HL-60 (cell line): ENCODE measurements around the gene CHST9.

Experiments
- DNase-seq, 2 experiments: peaks; one replicate each; pipeline ENCODE4 v3.0.0-alpha.2; 2010 to 2020; ENCODE audit warnings: low read depth in 1 of 2, low spot score in 1 of 2
- H3K27ac ChIP-seq: fragments of 250-450 bp; sonication (Bioruptor Pico); replicated peaks from 2 replicates; pipeline ENCODE4 v1.5.1; 2020; ENCODE audit warnings: mild to moderate bottlenecking, moderate library complexity
- H3K27me3 ChIP-seq: fragments of 250-450 bp; sonication (Bioruptor Pico); 2 replicates; pipeline ENCODE4 v1.5.1; 2021; ENCODE audit warnings: mild to moderate bottlenecking, moderate library complexity; ENCODE audit not compliant: insufficient read depth, poor library complexity, severe bottlenecking
- H3K4me3 ChIP-seq: replicated peaks from 2 replicates; pipeline ENCODE4 v1.5.1; 2011; ENCODE audit warnings: mild to moderate bottlenecking, control low read depth, low read length; ENCODE audit not compliant: insufficient read depth
- GABPA ChIP-seq: IDR thresholded peaks from 2 replicates; pipeline ENCODE4 v1.6.1; 2012; ENCODE audit warnings: low read depth
- POLR2AphosphoS5 ChIP-seq: IDR thresholded peaks from 2 replicates; pipeline ENCODE4 v1.6.1; 2012; ENCODE audit warnings: low read depth
- SPI1 ChIP-seq: IDR thresholded peaks from 2 replicates; pipeline ENCODE4 v1.6.1; 2012; ENCODE audit warnings: low read depth, mild to moderate bottlenecking, borderline replicate concordance
- TF ChIP-seq, protein P1 (sequence below): IDR thresholded peaks from one replicate; pipeline ENCODE4 v1.5.1; 2011; ENCODE audit warnings: low read length, control low read depth, inconsistent platforms; ENCODE audit not compliant: insufficient read depth
- TF ChIP-seq, protein P2 (sequence below): IDR thresholded peaks from 2 replicates; pipeline ENCODE4 v1.6.1; 2012; ENCODE audit warnings: low read depth; ENCODE audit not compliant: insufficient replicate concordance

CHST9 gene

DNA sequence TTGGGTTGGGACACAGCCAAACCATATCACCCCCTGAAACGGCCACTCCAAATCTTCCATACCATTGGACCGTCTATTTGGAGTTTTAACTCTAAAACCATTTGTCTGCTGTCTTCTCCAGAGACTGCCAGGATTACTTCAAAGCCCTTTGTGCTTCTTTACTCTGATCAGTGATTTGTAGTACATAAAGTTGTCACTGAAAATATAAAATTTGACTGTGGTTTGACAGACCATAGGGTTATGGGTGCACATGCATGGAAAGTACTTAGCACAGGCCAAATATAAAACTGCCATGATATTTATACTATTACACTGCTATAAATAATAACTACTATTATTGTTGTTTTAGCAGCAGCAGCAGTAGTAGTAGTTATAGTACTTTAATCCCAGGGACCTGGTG is 265.9 kb downstream of the CHST9 start:
- H3K27ac ChIP-seq, result no peak overlapping the region
- DNase-seq, result no peak
- H3K27me3 ChIP-seq, result peaks cover 8% of the 10 kb centered on the region
- no peak overlapping the region for H3K4me3 ChIP-seq
- no peak for TF ChIP-seq POLR2AphosphoS5
- TF ChIP-seq, protein P1, sequence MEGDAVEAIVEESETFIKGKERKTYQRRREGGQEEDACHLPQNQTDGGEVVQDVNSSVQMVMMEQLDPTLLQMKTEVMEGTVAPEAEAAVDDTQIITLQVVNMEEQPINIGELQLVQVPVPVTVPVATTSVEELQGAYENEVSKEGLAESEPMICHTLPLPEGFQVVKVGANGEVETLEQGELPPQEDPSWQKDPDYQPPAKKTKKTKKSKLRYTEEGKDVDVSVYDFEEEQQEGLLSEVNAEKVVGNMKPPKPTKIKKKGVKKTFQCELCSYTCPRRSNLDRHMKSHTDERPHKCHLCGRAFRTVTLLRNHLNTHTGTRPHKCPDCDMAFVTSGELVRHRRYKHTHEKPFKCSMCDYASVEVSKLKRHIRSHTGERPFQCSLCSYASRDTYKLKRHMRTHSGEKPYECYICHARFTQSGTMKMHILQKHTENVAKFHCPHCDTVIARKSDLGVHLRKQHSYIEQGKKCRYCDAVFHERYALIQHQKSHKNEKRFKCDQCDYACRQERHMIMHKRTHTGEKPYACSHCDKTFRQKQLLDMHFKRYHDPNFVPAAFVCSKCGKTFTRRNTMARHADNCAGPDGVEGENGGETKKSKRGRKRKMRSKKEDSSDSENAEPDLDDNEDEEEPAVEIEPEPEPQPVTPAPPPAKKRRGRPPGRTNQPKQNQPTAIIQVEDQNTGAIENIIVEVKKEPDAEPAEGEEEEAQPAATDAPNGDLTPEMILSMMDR, result no peak
- no peak for TF ChIP-seq SPI1
- TF ChIP-seq GABPA, result no peak
- TF ChIP-seq, protein P2, sequence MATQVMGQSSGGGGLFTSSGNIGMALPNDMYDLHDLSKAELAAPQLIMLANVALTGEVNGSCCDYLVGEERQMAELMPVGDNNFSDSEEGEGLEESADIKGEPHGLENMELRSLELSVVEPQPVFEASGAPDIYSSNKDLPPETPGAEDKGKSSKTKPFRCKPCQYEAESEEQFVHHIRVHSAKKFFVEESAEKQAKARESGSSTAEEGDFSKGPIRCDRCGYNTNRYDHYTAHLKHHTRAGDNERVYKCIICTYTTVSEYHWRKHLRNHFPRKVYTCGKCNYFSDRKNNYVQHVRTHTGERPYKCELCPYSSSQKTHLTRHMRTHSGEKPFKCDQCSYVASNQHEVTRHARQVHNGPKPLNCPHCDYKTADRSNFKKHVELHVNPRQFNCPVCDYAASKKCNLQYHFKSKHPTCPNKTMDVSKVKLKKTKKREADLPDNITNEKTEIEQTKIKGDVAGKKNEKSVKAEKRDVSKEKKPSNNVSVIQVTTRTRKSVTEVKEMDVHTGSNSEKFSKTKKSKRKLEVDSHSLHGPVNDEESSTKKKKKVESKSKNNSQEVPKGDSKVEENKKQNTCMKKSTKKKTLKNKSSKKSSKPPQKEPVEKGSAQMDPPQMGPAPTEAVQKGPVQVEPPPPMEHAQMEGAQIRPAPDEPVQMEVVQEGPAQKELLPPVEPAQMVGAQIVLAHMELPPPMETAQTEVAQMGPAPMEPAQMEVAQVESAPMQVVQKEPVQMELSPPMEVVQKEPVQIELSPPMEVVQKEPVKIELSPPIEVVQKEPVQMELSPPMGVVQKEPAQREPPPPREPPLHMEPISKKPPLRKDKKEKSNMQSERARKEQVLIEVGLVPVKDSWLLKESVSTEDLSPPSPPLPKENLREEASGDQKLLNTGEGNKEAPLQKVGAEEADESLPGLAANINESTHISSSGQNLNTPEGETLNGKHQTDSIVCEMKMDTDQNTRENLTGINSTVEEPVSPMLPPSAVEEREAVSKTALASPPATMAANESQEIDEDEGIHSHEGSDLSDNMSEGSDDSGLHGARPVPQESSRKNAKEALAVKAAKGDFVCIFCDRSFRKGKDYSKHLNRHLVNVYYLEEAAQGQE, result no peak

DNA sequence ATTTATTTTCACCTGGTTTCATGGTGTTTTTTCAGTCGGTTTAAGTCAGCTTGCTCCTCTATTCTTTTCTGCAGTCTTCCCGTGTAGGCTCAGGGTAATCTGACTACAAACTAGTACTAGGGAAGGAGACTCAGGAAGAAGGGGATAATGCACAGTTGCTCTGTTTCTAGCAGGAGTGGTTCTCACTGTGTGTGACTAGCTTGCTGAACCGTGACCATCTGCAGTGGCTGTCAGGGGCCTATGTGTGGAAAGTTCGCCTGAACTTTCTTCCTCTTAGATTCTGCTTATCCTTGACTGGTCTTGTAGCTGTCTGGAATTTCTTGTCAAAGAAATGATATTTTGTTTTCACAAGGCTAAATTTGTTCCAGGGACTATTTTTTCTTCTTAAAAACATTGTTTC is 273.3 kb downstream of the CHST9 start:
- no peak for DNase-seq
- Histone ChIP-seq H3K4me3 (no peak overlapping the region), H3K27me3 (peaks cover 8% of the 10 kb centered on the region), H3K27ac (no peak overlapping the region)
- TF ChIP-seq, protein P1, result no peak
- TF ChIP-seq, protein P2, result no peak
- TF ChIP-seq POLR2AphosphoS5 (no peak), GABPA (no peak), SPI1 (no peak)

DNA sequence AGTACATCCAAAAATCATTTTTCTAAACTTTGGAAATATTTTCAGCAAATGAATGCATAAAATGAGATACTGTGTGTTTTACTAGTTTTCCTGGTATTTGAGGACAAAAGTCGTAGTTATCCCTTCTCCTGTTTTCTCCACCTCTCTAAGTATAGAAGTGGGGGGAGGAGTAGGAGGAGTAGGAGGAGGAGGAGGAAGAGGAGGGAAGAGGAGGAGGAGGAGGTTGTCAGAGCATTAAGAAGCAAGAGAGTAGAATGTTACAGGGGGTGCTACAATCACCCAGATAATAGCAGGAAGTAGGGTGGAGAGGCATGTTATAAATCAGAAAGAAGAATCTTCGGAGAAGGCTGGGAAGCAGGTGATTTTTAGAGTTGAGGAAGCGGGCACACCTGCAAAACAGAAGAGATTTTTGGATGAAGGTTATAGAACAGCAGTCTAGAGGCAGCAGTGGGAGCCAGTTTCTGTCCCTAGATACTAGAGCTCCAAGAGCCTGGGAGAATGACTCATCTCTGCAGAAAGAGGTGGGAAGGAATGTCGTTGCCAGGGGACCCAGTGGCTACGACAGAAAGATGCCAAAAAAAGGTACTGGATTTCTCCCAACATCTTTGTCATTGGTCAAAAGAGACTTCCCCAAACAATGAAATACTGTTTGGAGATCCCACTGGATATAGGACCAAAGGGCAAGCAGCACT is 275.4 kb downstream of the CHST9 start:
- no peaks in the 10 kb centered on the region for H3K27me3 ChIP-seq
- no peak for DNase-seq
- TF ChIP-seq, protein P1, result no peak
- TF ChIP-seq SPI1 (no peak), POLR2AphosphoS5 (no peak), GABPA (no peak)
- TF ChIP-seq, protein P2, result no peak
- no peak overlapping the region for H3K27ac ChIP-seq
- no peak overlapping the region for H3K4me3 ChIP-seq
